ENCODE measurements around the gene KCNJ15. TPM values are rescaled to one million over a fixed set of nuclear protein-coding genes. Genes with fewer than 3 reads are reported as not detected.

Gene KCNJ15
- total and polyA plus RNA-seq, 10 donors = 0.27 to 45.6 (median 16.8) TPM

- Histone ChIP-seq H3K4me3 (no peak overlapping the region), H3K4me1 (peaks cover 0 to 14% (median 0%) of the 10 kb centered on the region in 6 donors), H3K36me3 (no peaks in the 10 kb centered on the region), H3K9me3 (no peaks in the 10 kb centered on the region), H3K27ac (no peak overlapping the region), H3K27me3 (replicated peaks in 1 of 7) (peaks cover 0 to 19% (median 0%) of the 10 kb centered on the region in 7 donors)
- WGBS, 5 donors = 70 to 89% (median 77%) methylated on average over 3 of the region's 3 CpGs
- no peak for TF ChIP-seq CTCF (IDR thresholded peaks at IDR 0.05 in 8 of 11, conservative IDR thresholded peaks at IDR 0.05 in 3 of 11)
- TF ChIP-seq POLR2A (IDR thresholded peaks at IDR 0.05) = no peak
- no peak for TF ChIP-seq POLR2AphosphoS5 (IDR thresholded peaks at IDR 0.05)
- DNase-seq = no peak
- intact Hi-C loops (cut with DNase I; ENCODE audit: low total_unique reads) = no loop called here
These were observed 1.8 kb upstream of the KCNJ15 start for GRCh38 chr21:38254970-38255369.

- no peak for DNase-seq
- WGBS, 5 donors = 39 to 81% (median 69%) methylated on average over 3 to 9 of the region's 9 CpGs
- H3K36me3 ChIP-seq = no peaks in the 10 kb centered on the region
- H3K4me1 ChIP-seq = peaks cover 0 to 14% (median 0%) of the 10 kb centered on the region in 6 donors
- H3K4me3 ChIP-seq = no peak overlapping the region
- no peak for TF ChIP-seq CTCF (IDR thresholded peaks at IDR 0.05 in 8 of 11, conservative IDR thresholded peaks at IDR 0.05 in 3 of 11)
- no peak for TF ChIP-seq POLR2AphosphoS5 (IDR thresholded peaks at IDR 0.05)
- TF ChIP-seq POLR2A (IDR thresholded peaks at IDR 0.05) = no peak
- intact Hi-C loops (cut with DNase I; ENCODE audit: low total_unique reads) = no loop called here
- peak overlapping the region in 1 of 8 donors; percentile 78 for H3K27ac ChIP-seq
- peaks cover 0 to 19% (median 0%) of the 10 kb centered on the region in 7 donors for H3K27me3 ChIP-seq (replicated peaks in 1 of 7)
- H3K9me3 ChIP-seq = no peaks in the 10 kb centered on the region
These were observed 1.1 kb upstream of the KCNJ15 start for GRCh38 chr21:38255571-38256117.

- no peaks in the 10 kb centered on the region for H3K36me3 ChIP-seq
- DNase-seq = no peak
- peaks cover 0 to 14% (median 0%) of the 10 kb centered on the region in 6 donors for H3K4me1 ChIP-seq
- no peaks in the 10 kb centered on the region for H3K9me3 ChIP-seq
- H3K4me3 ChIP-seq = peak overlapping the region in 1 of 8 donors; percentile 40
- peak overlapping the region in 6 of 8 donors; percentile 23 to 79 (median 74) for H3K27ac ChIP-seq
- 23 to 39% (median 26%) methylated on average over 5 of the region's 5 CpGs for WGBS, 5 donors
- TF ChIP-seq POLR2AphosphoS5 (IDR thresholded peaks at IDR 0.05) (no peak), POLR2A (IDR thresholded peaks at IDR 0.05) (no peak), CTCF (IDR thresholded peaks at IDR 0.05 in 8 of 11, conservative IDR thresholded peaks at IDR 0.05 in 3 of 11) (no peak)
- intact Hi-C loops (cut with DNase I; ENCODE audit: low total_unique reads) = no loop called here
- H3K27me3 ChIP-seq (replicated peaks in 1 of 7) = peaks cover 0 to 19% (median 0%) of the 10 kb centered on the region in 7 donors
These were observed 876 bp downstream of the KCNJ15 start for GRCh38 chr21:38257667-38258066.

- WGBS, 5 donors = 45 to 62% (median 50%) methylated on average over 17 of the region's 17 CpGs
- H3K4me1 ChIP-seq = peaks cover 0 to 14% (median 0%) of the 10 kb centered on the region in 6 donors
- no peaks in the 10 kb centered on the region for H3K9me3 ChIP-seq
- TF ChIP-seq CTCF (IDR thresholded peaks at IDR 0.05 in 8 of 11, conservative IDR thresholded peaks at IDR 0.05 in 3 of 11) (no peak), POLR2AphosphoS5 (IDR thresholded peaks at IDR 0.05) (no peak), POLR2A (IDR thresholded peaks at IDR 0.05) (no peak)
- intact Hi-C loops (cut with DNase I; ENCODE audit: low total_unique reads) = no loop called here
- H3K4me3 ChIP-seq = peak overlapping the region in 1 of 8 donors; percentile 40
- peak overlapping the region in 5 of 8 donors; percentile 23 to 79 (median 74) for H3K27ac ChIP-seq
- H3K36me3 ChIP-seq = no peaks in the 10 kb centered on the region
- DNase-seq = no peak
- peaks cover 0 to 19% (median 0%) of the 10 kb centered on the region in 7 donors for H3K27me3 ChIP-seq (replicated peaks in 1 of 7)
These were observed 2.0 kb downstream of the KCNJ15 start for GRCh38 chr21:38258521-38259485.

All from spleen (tissue), 11 donors.